B cell (primary cell): Measurements from ENCODE around the gene NFATC1.

ENCODE experiments used
- EZH2 ChIP-seq: IDR thresholded peaks from 2 replicates; pipeline ENCODE4 v1.6.1; 2012; ENCODE audit warnings: borderline replicate concordance, low read depth, mild to moderate bottlenecking, moderate library complexity, low read length; ENCODE audit not compliant: insufficient read depth, poor library complexity, severe bottlenecking
- TF ChIP-seq, protein P1 (sequence below): fragments of 200-600 bp; IDR thresholded peaks from one replicate; pipeline ENCODE4 v1.8.0; 2022; ENCODE audit warnings: antibody characterized with exemption, mild to moderate bottlenecking

DNA sequence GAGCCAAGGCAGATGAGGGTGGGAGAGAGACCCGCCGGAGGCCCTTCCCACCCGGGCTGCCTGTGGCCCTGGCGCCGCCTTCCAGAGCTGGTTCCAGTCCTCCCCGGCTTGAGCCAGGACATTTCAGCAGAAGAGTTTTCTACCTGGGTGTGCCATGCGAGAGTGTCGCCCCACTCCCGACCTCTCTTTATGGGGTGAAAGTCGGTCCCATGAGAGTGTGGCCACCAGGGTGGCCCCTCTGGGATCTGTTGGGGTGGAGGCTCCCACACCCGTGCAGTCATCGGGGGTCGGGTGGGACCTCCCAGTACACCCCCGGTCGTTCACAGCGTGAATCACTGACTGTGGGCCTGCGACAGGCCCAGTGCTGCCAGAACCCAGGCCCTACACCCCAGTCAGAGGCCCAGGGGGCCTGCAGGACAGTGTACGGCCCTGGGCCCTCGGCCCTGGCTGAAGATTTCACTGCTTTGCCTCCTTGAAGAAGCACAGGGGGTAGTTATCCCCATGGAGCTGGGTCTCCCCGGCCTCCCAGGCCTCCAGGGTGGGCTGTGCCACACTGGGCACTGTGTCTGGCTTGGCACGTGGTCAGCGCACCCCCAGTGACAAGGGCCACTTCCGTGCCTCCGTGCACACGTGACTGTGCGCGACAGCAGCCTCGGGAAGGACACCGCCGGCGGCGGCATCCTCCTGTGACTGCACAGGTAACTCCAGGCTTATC lies 5.9 kb downstream of the NFATC1 start:
- TF ChIP-seq, protein P1, sequence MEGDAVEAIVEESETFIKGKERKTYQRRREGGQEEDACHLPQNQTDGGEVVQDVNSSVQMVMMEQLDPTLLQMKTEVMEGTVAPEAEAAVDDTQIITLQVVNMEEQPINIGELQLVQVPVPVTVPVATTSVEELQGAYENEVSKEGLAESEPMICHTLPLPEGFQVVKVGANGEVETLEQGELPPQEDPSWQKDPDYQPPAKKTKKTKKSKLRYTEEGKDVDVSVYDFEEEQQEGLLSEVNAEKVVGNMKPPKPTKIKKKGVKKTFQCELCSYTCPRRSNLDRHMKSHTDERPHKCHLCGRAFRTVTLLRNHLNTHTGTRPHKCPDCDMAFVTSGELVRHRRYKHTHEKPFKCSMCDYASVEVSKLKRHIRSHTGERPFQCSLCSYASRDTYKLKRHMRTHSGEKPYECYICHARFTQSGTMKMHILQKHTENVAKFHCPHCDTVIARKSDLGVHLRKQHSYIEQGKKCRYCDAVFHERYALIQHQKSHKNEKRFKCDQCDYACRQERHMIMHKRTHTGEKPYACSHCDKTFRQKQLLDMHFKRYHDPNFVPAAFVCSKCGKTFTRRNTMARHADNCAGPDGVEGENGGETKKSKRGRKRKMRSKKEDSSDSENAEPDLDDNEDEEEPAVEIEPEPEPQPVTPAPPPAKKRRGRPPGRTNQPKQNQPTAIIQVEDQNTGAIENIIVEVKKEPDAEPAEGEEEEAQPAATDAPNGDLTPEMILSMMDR = no peak
- TF ChIP-seq EZH2 = no peak
